NCI-H345 treated with DMSO at 0.1 percent for 48 hours (cell line): ENCODE data around the gene ABRAXAS1.

ENCODE experiments used
- DNase-seq: peaks from one replicate; lab custom pipeline; 2025; ENCODE audit not compliant: unreplicated experiment; lab: John Stamatoyannopoulos, UW

ABRAXAS1 gene

DNA sequence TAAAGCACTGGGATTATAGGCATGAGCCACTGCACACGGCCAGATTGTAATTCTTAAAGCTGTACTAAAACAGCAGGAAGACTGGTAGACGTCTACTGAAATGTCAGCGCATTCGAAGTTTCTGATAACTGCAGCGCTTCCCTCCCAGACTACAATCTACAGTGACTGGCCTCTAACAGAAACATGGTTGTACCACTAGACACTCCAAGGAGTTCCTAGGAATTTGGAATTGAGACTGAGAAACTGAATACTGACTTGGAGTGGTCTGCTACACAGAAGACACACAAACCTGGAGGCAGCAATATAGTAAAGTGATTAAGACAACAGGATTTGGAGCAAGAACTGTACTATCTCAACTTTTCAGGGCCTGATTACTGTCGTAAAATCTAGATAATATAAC lies 30.2 kb downstream of the ABRAXAS1 start:
- DNase-seq: no peak

DNA sequence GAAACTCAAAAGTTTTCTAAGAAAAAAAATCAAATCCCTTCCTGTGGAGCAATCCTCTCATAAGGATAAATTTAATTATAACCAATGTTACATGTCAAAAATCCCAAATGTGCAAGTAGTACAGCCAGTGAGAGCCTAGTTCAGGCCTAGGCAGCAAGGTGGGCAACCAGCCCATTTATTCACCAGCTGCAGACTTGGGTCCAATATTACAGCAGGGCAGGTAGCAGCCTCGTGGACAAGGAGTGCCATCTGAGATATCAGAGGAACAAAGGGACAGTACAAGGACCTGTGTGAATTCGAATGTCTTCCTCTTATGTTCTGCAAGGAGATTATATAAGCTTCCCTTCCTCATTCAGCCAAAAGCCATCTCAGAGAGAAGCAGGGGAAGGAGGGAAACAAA lies 35.9 kb downstream of the ABRAXAS1 start:
- no peak for DNase-seq

DNA sequence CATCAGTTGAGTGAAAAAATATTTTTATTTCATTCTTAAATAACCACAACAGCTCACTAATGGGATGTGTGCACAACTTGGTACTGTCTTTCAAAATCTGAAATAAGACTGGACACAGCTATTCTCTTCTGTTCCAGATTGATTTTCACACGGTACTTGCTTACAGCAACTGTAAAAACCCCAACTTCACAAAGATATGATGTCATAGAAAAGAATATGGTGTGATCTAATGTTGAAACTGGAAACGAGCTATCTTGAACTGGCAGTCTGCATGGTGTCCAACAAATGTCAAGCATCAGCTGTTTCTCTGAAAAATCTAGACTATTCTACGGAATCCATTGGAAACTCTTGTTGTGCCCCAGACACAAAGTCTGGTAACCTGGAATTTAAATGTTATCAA lies 44.0 kb downstream of the ABRAXAS1 start:
- no peak for DNase-seq

DNA sequence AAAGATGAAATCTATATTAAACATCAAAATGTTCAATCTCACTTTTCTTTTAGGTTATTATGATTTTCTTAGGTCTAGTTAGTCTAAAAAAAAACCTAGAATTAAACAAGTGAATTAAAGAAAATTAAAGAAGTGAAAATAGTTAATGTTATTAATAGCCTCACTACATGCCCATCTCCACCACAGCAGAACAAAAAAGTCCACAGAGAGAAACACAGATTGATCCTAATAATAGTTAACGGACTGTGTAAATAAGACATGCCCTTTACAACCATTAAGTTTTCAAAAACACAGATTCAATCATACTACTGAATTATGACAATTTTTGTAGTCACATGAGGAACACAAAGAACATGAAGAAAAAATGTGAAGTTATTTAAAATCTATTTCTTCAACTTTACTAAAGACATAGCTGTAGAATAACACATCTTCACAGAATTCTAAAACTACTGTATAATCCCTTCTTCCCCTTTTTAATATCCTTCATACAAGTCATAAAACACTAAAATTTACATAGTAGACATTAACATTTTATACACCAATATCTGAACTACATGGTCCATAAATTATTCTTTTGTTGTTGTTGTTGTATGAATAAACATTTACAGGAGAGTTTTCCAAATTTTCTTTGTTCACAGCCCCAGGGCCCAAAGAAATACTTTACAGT lies 44.6 kb downstream of the ABRAXAS1 start:
- no peak for DNase-seq

DNA sequence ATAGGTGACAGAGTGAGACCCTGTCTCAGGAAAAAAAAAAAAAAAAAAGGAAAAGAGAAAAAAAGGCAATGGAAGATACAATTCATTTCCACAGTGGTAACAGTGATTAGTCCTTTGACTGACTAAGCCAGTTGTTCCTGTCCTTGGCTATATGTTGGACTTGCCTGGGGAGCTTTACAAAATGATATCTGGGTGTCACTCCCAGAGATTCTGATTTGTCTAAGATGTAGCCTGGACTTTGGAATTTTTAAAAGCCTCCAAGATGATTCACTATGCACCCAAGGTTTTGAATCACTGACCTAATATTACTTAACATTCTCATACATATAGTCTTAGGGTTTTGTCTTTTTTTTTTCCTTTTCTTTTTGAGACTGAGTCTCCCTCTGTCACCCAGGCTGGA lies 46.2 kb downstream of the ABRAXAS1 start:
- DNase-seq: no peak

DNA sequence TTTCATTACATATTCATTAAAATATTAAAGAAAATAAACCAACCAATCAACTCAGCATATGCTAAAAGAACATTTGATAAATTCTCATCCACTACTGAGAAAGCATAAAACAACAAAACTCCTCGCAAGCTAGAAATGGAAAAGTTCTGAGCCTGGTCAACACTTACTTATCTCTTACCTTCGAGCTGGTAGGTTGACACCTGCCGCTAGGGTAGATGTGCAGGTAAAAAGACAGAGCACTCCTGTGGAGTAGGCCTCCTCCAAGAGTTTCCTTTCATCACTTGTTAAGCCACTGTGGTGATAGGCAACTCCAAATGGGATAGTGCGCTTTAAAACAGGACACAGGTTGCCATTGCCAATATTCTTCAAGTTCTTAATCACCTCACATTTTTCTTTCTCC lies 48.2 kb downstream of the ABRAXAS1 start:
- DNase-seq: no peak

DNA sequence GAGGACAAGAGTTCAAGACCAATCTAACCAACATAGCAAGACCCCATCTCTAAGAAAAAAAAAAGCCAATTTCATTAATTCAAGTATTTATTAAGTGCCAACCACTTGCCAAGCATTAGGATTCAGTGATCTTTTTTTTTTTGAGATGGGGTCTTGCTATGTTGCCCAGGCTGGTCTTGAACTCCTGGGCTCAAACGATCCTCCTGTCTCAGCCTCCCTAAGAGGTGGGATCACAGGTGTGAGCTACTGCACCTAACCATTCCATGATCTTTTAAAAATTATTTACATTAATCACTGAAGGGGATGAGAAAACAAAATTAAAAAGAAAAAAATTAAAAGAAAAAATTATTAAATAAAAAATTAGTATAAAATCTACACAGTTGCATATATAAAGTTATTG lies 53.7 kb downstream of the ABRAXAS1 start:
- no peak for DNase-seq

DNA sequence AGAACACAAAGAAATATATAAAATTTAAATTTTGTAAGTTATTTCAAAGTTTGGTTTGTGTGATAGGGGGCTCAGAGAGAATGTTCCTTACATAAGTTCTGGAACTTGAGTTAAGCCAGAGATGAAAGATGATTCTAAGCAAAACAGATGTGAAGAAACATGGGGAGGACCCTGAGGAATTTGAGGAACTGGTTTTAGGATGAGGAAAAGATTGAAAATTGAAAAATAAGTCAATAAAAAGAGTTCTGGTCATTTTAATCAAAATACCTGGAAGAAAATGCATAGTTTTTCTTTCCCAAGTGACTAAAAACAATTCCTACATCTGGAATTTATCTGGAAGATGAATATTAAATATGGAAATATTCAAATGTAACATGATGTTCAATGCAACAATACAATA lies 66.7 kb downstream of the ABRAXAS1 start:
- no peak for DNase-seq

DNA sequence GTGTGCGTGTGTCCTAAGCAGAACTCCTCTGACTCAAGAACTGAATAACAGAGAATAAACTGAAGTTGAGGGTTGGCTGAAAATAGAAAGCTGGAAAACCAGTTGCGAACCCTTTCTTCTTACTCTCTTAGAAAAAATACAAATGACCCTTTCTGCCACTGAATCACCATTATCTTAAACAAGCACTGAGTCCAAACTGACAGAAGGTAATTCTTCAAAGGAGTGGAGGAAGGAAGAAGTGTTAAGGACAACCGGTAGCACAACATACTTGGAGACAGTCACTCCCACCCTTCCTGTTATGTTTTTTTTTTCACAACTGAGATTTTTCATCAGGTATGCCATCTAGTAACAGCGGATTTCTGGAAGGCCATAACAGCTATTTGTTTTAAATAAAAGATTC lies 67.3 kb downstream of the ABRAXAS1 start:
- DNase-seq: no peak

DNA sequence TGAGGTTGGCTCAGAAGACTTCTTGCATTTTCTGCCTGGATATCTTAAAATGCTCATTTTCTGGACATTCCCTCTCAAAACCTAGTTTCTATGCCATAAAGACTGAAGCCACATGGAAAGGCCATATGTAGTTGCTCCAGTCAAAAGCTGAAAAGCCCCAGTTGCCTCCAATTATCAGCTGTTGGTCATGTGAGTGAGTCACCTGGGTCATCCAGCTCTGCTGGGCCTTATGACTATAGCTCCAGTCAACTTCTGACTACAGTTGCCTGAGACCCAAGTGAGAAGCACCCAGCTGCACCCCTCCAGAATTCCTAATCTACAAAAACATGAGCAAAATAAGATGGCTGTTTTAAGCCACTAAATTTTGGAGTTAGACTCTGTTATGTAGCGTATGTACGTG lies 71.2 kb downstream of the ABRAXAS1 start:
- DNase-seq: no peak
